Activated CD4-positive, alpha-beta T cell treated with anti-CD3 and anti-CD28 coated beads, Interleukin-2, amount 50 U/mL, for 24 hours (primary cell): ENCODE results near the gene CACNA1I.
A peak's percentile ranks its signal among the peaks of the same experiment; 100 is the strongest.
"Not testable (repeated sequence)": the region's sequence is repeated elsewhere in the genome, so short reads cannot be mapped to it uniquely, and the experiment has no call there.

Experiments
- DNase-seq, 2 donors: peaks; one replicate each; pipeline ENCODE4 v3.0.0-alpha.2; 2020; ENCODE audit warnings: low read depth in 1 of 2, low spot score in 1 of 2

CACNA1I gene

DNA sequence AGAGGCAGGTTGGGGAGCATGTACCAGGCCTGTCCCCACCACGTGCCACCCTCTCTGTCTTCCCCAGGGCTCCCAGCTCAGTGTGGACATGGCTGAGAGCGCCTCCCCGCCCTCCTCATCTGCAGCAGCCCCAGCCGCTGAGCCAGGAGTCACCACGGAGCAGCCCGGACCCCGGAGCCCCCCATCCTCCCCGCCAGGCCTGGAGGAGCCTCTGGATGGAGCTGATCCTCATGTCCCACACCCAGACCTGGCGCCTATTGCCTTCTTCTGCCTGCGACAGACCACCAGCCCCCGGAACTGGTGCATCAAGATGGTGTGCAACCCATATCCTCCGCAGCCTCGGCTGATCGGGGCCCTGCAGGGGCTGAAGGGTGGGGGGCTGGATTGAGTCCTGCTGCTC, at the start of gene CACNA1I:
CACNA1I (plus strand) TSS at position 89 of the 400 bp plus-strand sequence; CDS start at position 89, 0 bp downstream.
- no peak for DNase-seq

- DNase-seq = not testable (repeated sequence)
These were observed 49.3 kb upstream of the CACNA1I start for GRCh38 chr22:39521106-39521885.

DNA sequence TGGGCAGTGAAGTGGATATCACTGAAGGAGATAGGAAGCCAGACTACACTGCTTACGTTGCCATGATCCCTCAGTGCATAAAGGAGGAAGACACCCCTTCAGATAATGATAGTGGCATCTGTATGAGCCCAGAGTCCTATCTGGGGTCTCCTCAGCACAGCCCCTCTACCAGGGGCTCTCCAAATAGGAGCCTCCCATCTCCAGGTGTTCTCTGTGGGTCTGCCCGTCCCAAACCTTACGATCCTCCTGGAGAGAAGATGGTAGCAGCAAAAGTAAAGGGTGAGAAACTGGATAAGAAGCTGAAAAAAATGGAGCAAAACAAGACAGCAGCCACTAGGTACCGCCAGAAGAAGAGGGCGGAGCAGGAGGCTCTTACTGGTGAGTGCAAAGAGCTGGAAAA, 48.5 kb upstream of the CACNA1I start:
- DNase-seq = not testable (repeated sequence)

DNA sequence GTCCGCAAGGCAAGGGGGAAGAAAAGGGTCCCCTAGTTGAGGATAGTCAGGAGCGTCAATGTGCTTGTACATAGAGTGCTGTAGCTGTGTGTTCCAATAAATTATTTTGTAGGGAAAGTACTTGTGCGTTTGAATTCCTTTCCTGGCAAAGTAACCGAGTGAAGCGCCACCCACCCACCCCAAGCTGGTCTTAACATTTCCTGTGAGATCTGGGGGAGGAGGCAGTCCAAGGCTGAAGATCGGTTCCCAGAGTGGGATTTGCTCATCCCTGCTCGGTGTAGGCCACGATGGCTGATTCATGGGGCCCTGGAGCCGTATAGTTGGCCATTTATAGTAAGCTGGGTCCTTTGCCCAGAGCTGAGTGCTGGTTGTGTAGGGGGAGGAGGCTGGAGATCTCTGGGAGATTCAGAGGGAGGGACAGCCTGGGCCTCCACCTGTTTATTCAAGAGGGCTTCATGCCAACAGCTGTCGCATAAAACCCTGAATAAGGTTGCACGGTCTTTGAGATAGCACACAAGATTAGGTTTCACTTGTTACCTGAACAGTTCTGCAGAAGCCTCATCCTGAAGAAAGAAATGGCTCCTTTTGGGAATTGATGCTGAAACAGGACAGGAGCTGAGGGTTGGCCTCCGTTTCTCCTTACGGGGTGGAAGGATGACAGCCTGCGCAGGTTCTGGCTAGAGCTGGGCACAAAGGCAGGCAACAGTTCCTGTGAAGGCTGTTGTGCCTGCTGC, 47.8 kb upstream of the CACNA1I start:
- DNase-seq = no peak

DNA sequence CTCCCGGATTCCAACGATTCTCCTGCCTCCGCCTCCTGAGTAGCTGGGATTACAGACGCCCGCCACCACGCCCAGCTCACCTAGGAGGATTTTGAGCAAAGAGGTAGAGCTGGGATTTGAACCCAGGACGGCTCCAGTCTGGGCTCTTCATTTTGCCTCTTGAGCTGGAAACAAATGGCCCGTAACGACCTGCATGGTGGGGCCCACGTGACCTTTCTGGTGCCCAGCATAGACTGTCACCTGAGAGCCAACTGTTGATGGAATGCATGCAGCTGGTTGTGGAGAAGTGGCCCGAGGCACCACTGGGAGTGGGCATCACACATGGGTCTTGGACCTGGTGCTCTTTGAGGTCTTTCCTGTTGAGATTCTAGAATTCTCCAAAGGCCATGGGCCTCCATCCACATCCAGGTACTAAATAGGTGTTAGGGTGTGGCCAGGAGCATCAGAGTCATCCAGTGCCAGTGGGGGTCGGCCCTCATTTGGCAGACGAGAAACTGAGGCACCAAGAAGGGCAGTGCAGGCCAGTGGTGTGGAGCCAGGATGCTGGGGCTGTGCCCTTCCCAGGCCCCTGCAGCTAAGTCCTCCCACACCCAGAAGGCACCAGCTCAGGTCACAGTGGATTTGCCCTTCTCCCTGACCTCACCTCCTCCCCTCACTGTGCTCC, 46.3 kb upstream of the CACNA1I start:
- DNase-seq = no peak

DNA sequence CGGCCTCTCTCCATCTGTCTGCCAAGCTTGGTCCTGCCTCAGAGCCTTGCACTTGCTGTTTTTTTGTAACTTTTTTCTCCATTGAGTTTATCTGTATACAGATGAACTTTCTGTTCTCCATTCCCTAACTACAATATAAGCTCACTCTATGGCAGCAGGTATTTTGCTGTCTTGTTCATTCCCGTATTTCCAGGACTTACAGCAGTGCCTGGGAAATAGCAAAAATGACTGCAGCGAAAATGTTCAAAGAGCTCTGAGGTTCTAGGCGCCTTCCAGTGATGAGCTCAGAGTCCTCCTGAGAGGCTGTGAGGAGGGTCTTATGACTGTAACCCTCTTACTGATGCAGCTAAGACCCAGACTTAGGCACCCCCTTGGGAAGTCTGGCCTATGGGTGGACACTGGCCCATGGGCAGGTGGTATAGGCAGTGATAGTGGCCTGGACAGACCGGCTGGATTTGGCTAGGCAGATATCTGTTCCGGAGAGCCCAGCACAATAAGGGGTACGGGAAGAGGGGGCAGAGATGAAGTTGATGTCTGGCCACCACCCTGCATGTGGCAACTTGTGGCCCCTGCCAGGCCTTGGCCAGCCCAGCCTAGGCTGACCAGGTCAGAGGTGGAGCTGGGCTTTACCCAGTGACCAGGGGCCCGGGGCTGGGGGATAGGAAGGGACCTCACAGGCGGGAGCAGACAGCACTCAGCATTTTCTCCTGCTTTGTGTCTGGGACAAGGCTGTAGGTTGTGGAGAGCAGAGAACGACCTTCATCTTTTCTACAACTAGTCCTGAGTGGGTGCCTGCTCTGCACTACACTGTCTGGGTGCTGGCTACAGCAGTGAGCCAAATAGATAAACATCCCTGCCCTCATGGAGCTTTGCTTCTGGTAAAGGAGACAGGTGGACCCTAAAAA, 45.5 kb upstream of the CACNA1I start:
- no peak for DNase-seq

DNA sequence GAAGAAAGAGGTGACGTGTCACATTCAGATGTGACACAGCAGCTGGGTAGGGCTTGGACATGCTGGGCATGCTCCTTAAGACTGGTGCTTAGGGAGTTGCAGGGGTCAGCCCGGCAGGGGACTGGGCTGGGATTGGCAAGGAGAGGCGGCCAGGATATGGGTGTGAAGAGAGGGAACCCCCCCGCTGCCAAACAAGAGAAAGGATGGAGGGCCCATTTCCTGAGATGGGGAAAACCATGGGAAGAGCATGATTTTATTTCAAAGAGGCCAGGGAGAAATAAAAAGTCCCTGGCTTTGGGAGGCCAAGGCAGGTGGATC, 44.9 kb upstream of the CACNA1I start:
- DNase-seq = no peak

GRCh38 chr22:39526736-39527171, 43.8 kb upstream of the CACNA1I start:
- no peak for DNase-seq

- DNase-seq = no peak
These were observed 43.0 kb upstream of the CACNA1I start for GRCh38 chr22:39527481-39527961.

DNA sequence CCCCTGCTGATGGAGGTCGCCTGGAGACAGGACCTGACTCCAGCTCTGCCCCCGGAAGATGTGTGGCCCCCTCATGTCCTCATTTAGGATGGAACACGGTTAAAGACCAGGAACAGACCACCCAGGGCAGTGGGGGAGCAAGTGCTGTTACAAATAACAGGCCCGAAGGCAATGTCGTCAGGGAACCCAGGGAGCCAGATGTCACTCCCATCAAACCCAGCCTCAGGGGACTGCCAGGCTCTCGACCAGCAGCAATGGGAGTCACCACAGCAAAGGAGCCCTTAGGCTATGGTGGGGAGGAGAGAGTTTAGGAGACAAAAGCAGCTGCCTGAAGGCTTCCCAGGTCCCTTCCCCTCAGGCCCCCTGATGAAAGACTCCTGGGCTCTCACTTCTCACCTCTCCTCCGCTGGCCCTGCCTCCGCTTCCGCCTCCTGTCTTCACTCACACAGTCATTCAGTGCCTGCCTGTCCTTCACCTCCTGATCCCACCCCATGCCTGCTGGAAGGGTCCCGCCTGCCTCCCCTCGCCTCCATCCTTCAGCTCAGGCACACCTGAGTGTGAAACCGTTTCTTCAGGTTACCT, 42.4 kb upstream of the CACNA1I start:
- no peak for DNase-seq

- DNase-seq = peak; percentile 81 to 88
These were observed 41.7 kb upstream of the CACNA1I start for GRCh38 chr22:39528681-39529486.

DNA sequence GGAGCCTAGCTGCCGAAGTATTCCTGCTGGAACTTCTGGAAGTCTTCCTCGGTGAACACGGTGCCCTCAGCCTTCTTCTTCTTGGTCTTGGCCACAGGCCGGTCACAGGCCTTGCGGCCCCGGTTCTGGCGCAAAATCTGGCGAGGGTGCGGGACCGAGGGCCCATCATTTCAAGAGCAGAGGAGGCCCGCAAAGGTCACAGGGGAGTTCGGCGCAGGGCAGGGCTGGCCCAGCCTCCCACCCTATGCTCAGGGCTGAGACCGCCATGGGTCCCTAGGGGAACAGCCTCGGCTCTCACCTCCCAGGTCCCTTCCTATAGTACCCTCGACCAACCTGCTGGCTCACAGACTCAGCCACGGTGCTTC, 41.1 kb upstream of the CACNA1I start:
- no peak for DNase-seq

DNA sequence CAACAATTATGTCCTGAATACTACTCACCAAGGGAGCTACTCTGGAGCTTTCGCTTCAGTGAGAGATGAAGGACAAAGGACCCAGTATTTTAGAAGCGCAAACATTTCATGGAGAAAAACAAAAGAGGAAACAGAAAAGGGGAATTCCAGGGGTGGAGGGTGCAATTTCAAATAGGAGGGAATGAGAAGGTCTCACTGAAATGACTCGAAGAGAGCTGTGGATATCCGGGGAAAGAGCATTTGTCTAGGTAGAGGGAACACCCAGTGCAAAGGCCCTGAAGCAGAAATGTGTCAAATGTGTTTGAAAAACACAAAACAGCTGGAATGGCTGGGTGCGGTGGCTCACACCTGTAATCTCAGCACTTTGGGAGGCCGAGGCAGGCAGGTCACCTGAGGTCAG, 40.4 kb upstream of the CACNA1I start:
- DNase-seq = no peak

GRCh38 chr22:39530692-39531331, 39.7 kb upstream of the CACNA1I start:
- no peak for DNase-seq

DNA sequence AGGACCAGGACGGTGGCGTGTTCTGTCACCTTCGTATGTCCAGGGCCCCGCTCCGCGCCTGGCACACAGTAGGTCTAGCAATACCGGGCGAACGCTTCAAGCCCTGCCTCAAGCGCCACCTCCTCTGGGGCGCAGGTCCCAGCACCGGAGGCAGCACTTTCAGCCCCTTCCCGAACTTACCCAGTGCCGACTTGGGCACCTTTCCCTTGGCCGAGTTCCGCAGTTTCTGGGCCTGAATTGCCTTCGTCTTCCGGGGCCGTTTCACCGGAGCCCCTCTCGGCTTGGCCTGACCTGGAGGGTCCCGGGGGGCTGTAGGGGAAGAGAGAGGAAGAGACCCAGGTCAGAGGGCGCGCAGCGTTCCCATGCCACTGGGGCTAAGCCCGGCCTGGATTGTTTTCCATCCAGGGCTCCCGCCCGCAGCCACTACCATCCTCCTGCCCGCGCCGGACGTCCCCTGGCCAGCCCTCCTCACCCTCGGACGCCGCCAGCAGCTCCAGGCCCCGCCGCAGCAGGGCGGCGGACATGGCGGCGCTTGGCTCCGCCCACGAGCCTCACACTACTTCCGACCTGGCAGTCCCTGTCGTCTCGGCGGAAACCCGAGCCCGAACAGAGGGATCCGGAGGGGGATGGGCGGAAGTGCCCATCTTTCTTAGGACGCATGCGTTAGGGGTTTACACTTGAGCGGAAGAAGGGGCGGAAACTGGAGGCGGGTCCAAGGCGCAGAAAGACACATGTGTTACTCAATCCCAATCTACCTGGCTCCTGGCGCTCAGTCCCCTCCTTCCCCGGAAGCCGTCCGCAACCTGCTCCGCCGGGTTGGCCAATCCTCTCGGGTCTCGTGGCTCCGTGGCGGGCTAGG, 38.1 kb upstream of the CACNA1I start, which contains the start of gene RPS19BP1:
RPS19BP1 (minus strand) TSS at position 534 of the 859 bp plus-strand sequence; CDS start at position 524, 10 bp downstream.
- peak; percentile 97 to 99 for DNase-seq

GRCh38 chr22:39534092-39534506, 36.5 kb upstream of the CACNA1I start:
- DNase-seq = no peak

- peak; percentile 75 to 80 for DNase-seq
These were observed 35.8 kb upstream of the CACNA1I start for GRCh38 chr22:39534591-39535356.
